Endothelial cell of umbilical vein (primary cell): ENCODE results near the gene THEMIS. TPM values are rescaled to one million over a fixed set of nuclear protein-coding genes. Genes with fewer than 3 reads are reported as not detected.
"Not testable (repeated sequence)": the region's sequence is repeated elsewhere in the genome, so short reads cannot be mapped to it uniquely, and the experiment has no call there.

Experiments
- BruUV-seq: library from RNA; stranded (reverse); fragments of 400-500 nt; replicated peaks from 2 replicates; lab custom pipeline; 2021; lab: Mats Ljungman, UMichigan
- CTCF ChIA-PET: fragments of 300-600, 350-600 bp; sonication (Branson Sonifier 250); formaldehyde crosslinking; loops from one replicate; lab custom pipeline; 2021; ENCODE audit warnings: antibody characterized with exemption, inconsistent platforms; lab: Charles Lee
- POLR2A ChIA-PET: fragments of 300-600, 350-600 bp; sonication (Branson Sonifier 250); formaldehyde crosslinking; loops from one replicate; lab custom pipeline; 2021; ENCODE audit warnings: antibody characterized with exemption, inconsistent platforms; lab: Charles Lee
- DNase-seq: peaks from one replicate; pipeline ENCODE4 v3.0.0-alpha.2; 2011; ENCODE audit warnings: low read depth, low spot score
- FAIRE-seq: peaks from 2 replicates; lab custom pipeline; 2011; peaks lifted over from hg19 to GRCh38; lab: Jason Lieb, UNC
- H2AFZ ChIP-seq: 2 replicates; pipeline ENCODE4 v1.6.0; 2012; ENCODE audit warnings: low read depth, low read length, control low read depth, inconsistent platforms
- H3K27ac ChIP-seq: 2 replicates; pipeline ENCODE4 v1.5.1; 2011; ENCODE audit warnings: low read depth, mild to moderate bottlenecking, control low read depth, low read length, moderate library complexity; ENCODE audit not compliant: insufficient read depth
- H3K27me3 ChIP-seq, 2 experiments: 2 replicates each; pipeline versions ENCODE4 v1.6.0 to v1.6.1; 2011; ENCODE audit warnings: low read length in 2 of 2, mixed read lengths in 1 of 2; ENCODE audit not compliant: control insufficient read depth in 2 of 2, insufficient read depth in 2 of 2
- H3K36me3 ChIP-seq, 2 experiments: 2 replicates in 1 of 2; 3 replicates in 1 of 2; pipeline ENCODE4 v1.5.1; 2011; ENCODE audit warnings: low read length in 2 of 2, mild to moderate bottlenecking in 1 of 2, moderate library complexity in 1 of 2; ENCODE audit not compliant: control insufficient read depth in 2 of 2, insufficient read depth in 2 of 2; ENCODE audit errors: extremely low read depth in 1 of 2
- H3K4me1 ChIP-seq: 3 replicates; pipeline ENCODE4 v1.5.1; 2011; ENCODE audit warnings: mild to moderate bottlenecking, low read length; ENCODE audit not compliant: control insufficient read depth, insufficient read depth; ENCODE audit errors: extremely low read depth
- H3K4me2 ChIP-seq: 2 replicates; pipeline ENCODE4 v1.6.1; 2011; ENCODE audit warnings: low read length, control low read depth, mixed read lengths; ENCODE audit not compliant: insufficient read depth
- H3K4me3 ChIP-seq, 3 experiments: fragments of 200-600 bp in 1 of 3; sonication (generic), shearing (Covaris generic) in 1 of 3; replicated peaks in 1 of 3; 2 replicates each; pipeline ENCODE4 v1.5.1; 2011 to 2016; ENCODE audit warnings: control low read depth in 3 of 3, low read length in 3 of 3, mild to moderate bottlenecking in 2 of 3, inconsistent platforms in 1 of 3, low read depth in 1 of 3, moderate library complexity in 1 of 3; ENCODE audit not compliant: insufficient read depth in 1 of 3
- H3K79me2 ChIP-seq: 2 replicates; pipeline ENCODE4 v1.6.0; 2012; ENCODE audit warnings: low read length, inconsistent platforms; ENCODE audit not compliant: control insufficient read depth, insufficient read depth
- H3K9ac ChIP-seq: replicated peaks from 2 replicates; pipeline ENCODE3; 2011; ENCODE audit warnings: low read length, control low read depth; ENCODE audit not compliant: insufficient read depth; ENCODE audit errors: extremely low read depth
- H3K9me1 ChIP-seq: replicated peaks from 3 replicates; pipeline ENCODE4 v1.6.0; 2011; ENCODE audit warnings: mild to moderate bottlenecking, low read length; ENCODE audit not compliant: control insufficient read depth, insufficient read depth; ENCODE audit errors: extremely low read depth
- H3K9me3 ChIP-seq: replicated peaks from 2 replicates; pipeline ENCODE4 v1.5.1; 2012; ENCODE audit warnings: low read length, inconsistent platforms; ENCODE audit not compliant: control insufficient read depth, insufficient read depth
- H4K20me1 ChIP-seq: replicated peaks from 2 replicates; pipeline ENCODE3; 2011; ENCODE audit warnings: mild to moderate bottlenecking, low read length; ENCODE audit not compliant: control insufficient read depth, insufficient read depth; ENCODE audit errors: extremely low read depth
- EZH2 ChIP-seq: IDR thresholded peaks from 2 replicates; pipeline ENCODE4 v1.6.1; 2012; ENCODE audit warnings: borderline replicate concordance, low read depth, mild to moderate bottlenecking, moderate library complexity, low read length, inconsistent platforms; ENCODE audit not compliant: severe bottlenecking
- JUN ChIP-seq: IDR thresholded peaks from 2 replicates; pipeline ENCODE4 v1.6.1; 2011; ENCODE audit warnings: borderline replicate concordance, low read depth; ENCODE audit not compliant: insufficient read length, insufficient read depth
- dilution Hi-C: fragments of 300-500 bp; cut with MboI; formaldehyde crosslinking; loops from one replicate; pipeline ENCODE4 v1.15.0; 2019; ENCODE audit warnings: low sequenced_read_pairs; ENCODE audit not compliant: extremely low pct_ligation_motif_present
- intact Hi-C: fragments of 100-400 bp; cut with micrococcal nuclease; formaldehyde crosslinking; loops from one replicate; pipeline ENCODE4 v1.10.0; 2022
- polyA plus RNA-seq, 4 experiments: library from polyadenylated mRNA; depleted of rRNA in 3 of 4; stranded (reverse) in 3 of 4; unstranded in 1 of 4; fragments of >200 nt; gene quantifications; 2 replicates each; pipeline versions ENCODE4 v1.2.1 to v1.2.3, GENCODE V29; 2011 to 2012; ENCODE audit warnings: missing spikeins in 1 of 4
- total RNA-seq: library from RNA; stranded (reverse); gene quantifications from 2 replicates; pipeline ENCODE4 v1.2.3, GENCODE V29; 2021

Gene THEMIS
- total and polyA plus RNA-seq, 2 donors (not counting 3 experiments of a cell fraction or from before 2014, with no cell fraction given), result not detected

DNA sequence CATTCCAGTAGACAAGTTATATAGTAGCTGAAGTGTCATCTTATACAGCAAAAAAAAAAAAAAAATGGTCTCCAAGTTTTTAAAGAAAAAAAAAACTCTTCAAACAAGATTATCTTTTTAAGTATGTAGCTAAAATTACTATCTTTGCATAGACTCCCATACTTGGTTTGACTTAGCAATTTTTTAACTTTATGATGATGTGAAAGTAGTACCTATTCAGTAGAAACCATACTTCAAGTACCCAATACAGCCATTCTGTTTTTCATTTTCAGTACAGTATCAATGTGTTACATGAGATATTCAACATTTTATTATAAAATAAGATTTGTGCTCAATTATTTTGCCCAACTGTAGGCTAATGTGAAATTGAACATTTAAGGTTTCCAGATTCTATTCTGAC is 18.9 kb downstream of the THEMIS start:
- BruUV-seq, dilution Hi-C loops: not testable (repeated sequence)

DNA sequence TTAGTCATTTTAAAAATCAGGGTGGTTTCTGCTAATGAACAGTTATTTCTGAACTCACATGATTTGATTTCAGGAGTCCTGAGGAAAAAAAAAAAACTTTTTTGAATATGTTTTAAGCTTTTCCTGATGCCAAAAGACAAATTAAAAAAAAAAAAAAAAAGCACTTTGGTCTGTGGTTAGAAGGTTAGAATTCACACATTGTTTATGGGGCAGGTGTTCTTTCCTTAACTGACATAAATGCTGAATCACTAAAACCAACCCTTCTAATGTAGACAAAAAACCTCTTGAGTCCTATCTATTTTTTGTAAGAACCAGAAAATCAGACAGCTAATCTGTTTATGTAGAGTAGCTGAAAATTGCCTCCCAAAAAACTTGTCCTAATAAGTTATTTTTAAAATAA is 20.4 kb downstream of the THEMIS start:
- FAIRE-seq, result no peak
- POLR2A ChIA-PET, result no interaction called here

More for the DNA sequence above, 18.9 kb downstream of the THEMIS start:
- H3K27me3 ChIP-seq, H3K9me1 ChIP-seq, H3K79me2 ChIP-seq, H3K27ac ChIP-seq, H3K4me1 ChIP-seq, intact Hi-C loops, H2AFZ ChIP-seq, H3K4me3 ChIP-seq, POLR2A ChIA-PET, H3K9ac ChIP-seq, FAIRE-seq, H3K9me3 ChIP-seq, DNase-seq, H4K20me1 ChIP-seq, H3K36me3 ChIP-seq, H3K4me2 ChIP-seq: not testable (repeated sequence)
- CTCF ChIA-PET, result interaction anchor here (0.7 kb wide), 1 partner anchor 150 kb away, joined by 3 read pairs; no protein-coding TSS in a partner anchor

More for the DNA sequence above, 20.4 kb downstream of the THEMIS start:
- Histone ChIP-seq H3K9ac (no peak overlapping the region), H3K27ac (no peak overlapping the region), H2AFZ (no peak overlapping the region), H3K9me1 (no peaks in the 10 kb centered on the region), H4K20me1 (no peaks in the 10 kb centered on the region), H3K27me3 (peaks cover 0 to 2% of the 10 kb centered on the region in 2 experiments), H3K4me2 (no peak overlapping the region), H3K4me3 (no peak overlapping the region), H3K4me1 (no peaks in the 10 kb centered on the region), H3K79me2 (no peaks in the 10 kb centered on the region), H3K36me3 (no peaks in the 10 kb centered on the region), H3K9me3 (no peaks in the 10 kb centered on the region)
- dilution Hi-C loops (no loop called here), intact Hi-C loops (no loop called here)
- CTCF ChIA-PET, result interaction anchor here (1.2 kb wide), 1 partner anchor 25 kb away, joined by 5 read pairs; no protein-coding TSS in a partner anchor
- DNase-seq, result no peak
- no peak for TF ChIP-seq EZH2
- TF ChIP-seq JUN, result no peak
- BruUV-seq, result no TSS peak
